K562 (cell line): Measurements from ENCODE around the gene PRKCQ. TPM values are rescaled to one million over a fixed set of nuclear protein-coding genes. Genes with fewer than 3 reads are reported as not detected.

Source experiments
- ATAC-seq: fragments of 200-7000 bp; cut with Tn5 transposase; 3 replicates; pipeline ENCODE4 v1.9.1; 2020; ENCODE audit warnings: moderate library complexity
- BruUV-seq: library from RNA; stranded (reverse); fragments of 400-500 nt; replicated peaks from 2 replicates; lab custom pipeline; 2021; lab: Mats Ljungman, UMichigan
- CTCF ChIA-PET: fragments of 300-600 bp; formaldehyde crosslinking; extraction: SDS; loops from one replicate; lab custom pipeline; 2021; ENCODE audit warnings: low intra/inter-chr PET ratio; lab: Yijun Ruan, JAX
- POLR2A ChIA-PET: fragments of 300-600, 350-650 bp; sonication (Branson Sonifier 250); formaldehyde crosslinking; extraction: SDS; loops from one replicate; lab custom pipeline; 2021; ENCODE audit warnings: antibody characterized with exemption, inconsistent platforms; lab: Yijun Ruan, JAX
- DNase-seq, 4 experiments: peaks; one replicate each; pipeline versions ENCODE4 v3.0.0 to v3.0.0-alpha.2; 2011 to 2018; ENCODE audit warnings: low spot score in 3 of 4, mixed read lengths in 3 of 4; ENCODE audit errors: extremely low read depth in 1 of 4
- FAIRE-seq: peaks from 2 replicates; lab custom pipeline; 2011; peaks lifted over from hg19 to GRCh38; lab: Jason Lieb, UNC
- H2AFZ ChIP-seq: 2 replicates; pipeline ENCODE4 v1.6.0; 2011; ENCODE audit warnings: low read depth, low read length, control low read depth, inconsistent platforms
- H3K27ac ChIP-seq: fragments of 200-600 bp; 3 replicates; pipeline ENCODE4 v1.8.0; 2011; ENCODE audit warnings: low read depth, mild to moderate bottlenecking, control low read depth, inconsistent platforms, low read length, moderate library complexity, mixed read lengths; ENCODE audit errors: extremely low read depth
- H3K27me3 ChIP-seq, 2 experiments: fragments of 300-600 bp in 1 of 2; 2 replicates in 1 of 2; 3 replicates in 1 of 2; pipeline versions ENCODE4 v1.6.0 to v1.8.0; 2011; ENCODE audit warnings: inconsistent platforms in 2 of 2, low read length in 2 of 2, mild to moderate bottlenecking in 1 of 2, mixed read lengths in 1 of 2, moderate library complexity in 1 of 2; ENCODE audit not compliant: control insufficient read depth in 2 of 2, insufficient read depth in 2 of 2
- H3K36me3 ChIP-seq: fragments of 300-600 bp; 3 replicates; pipeline ENCODE4 v1.8.0; 2011; ENCODE audit warnings: mild to moderate bottlenecking, low read length, inconsistent platforms; ENCODE audit not compliant: control insufficient read depth, insufficient read depth
- H3K4me1 ChIP-seq, 2 experiments: fragments of 200-600 bp in 1 of 2; replicated peaks in 1 of 2; 2 replicates in 1 of 2; 3 replicates in 1 of 2; pipeline versions ENCODE4 v1.5.1 to v1.8.0; 2011; ENCODE audit warnings: inconsistent platforms in 2 of 2, low read length in 2 of 2, mild to moderate bottlenecking in 1 of 2, mixed read lengths in 1 of 2, moderate library complexity in 1 of 2; ENCODE audit not compliant: control insufficient read depth in 2 of 2, insufficient read depth in 2 of 2
- H3K4me2 ChIP-seq: 2 replicates; pipeline ENCODE4 v1.6.1; 2011; ENCODE audit warnings: low read length, control low read depth, inconsistent platforms, mixed read lengths; ENCODE audit not compliant: insufficient read depth
- H3K4me3 ChIP-seq: fragments of 200-600 bp; sonication (generic), shearing (Covaris generic); 2 replicates; pipeline ENCODE4 v1.5.1; 2016; ENCODE audit warnings: control low read depth, inconsistent platforms
- H3K79me2 ChIP-seq: fragments of 200-600 bp; 3 replicates; pipeline ENCODE4 v1.8.0; 2011; ENCODE audit warnings: low read length, inconsistent platforms; ENCODE audit not compliant: control insufficient read depth, insufficient read depth
- H3K9ac ChIP-seq, 2 experiments: 2 replicates each; pipeline versions ENCODE4 v1.6.0 to v1.6.1; 2011; ENCODE audit warnings: low read depth in 2 of 2, low read length in 2 of 2, control low read depth in 1 of 2, inconsistent platforms in 1 of 2, mild to moderate bottlenecking in 1 of 2, mixed read lengths in 1 of 2; ENCODE audit not compliant: insufficient read depth in 1 of 2
- H3K9me1 ChIP-seq: one replicate; pipeline ENCODE4 v1.6.0; 2011; ENCODE audit warnings: inconsistent platforms, mild to moderate bottlenecking, low read length, moderate library complexity; ENCODE audit not compliant: control insufficient read depth, insufficient read depth
- H3K9me3 ChIP-seq: replicated peaks from 2 replicates; pipeline ENCODE4 v1.5.1; 2011; ENCODE audit warnings: low read depth, low read length, inconsistent platforms; ENCODE audit not compliant: control insufficient read depth, insufficient read depth
- H4K20me1 ChIP-seq: replicated peaks from 2 replicates; pipeline ENCODE4 v1.6.1; 2011; ENCODE audit warnings: low read length, inconsistent platforms, mixed read lengths; ENCODE audit not compliant: control insufficient read depth, insufficient read depth
- BCLAF1 ChIP-seq, 2 experiments: fragments of 450-650 bp in 1 of 2; IDR thresholded peaks; 2 replicates each; pipeline ENCODE4 v1.6.1; 2011 to 2017; ENCODE audit warnings: low read depth in 2 of 2, antibody characterized with exemption in 1 of 2, borderline replicate concordance in 1 of 2, low read length in 1 of 2, mild to moderate bottlenecking in 1 of 2, mixed read lengths in 1 of 2; ENCODE audit not compliant: control insufficient read depth in 1 of 2
- CREB3 ChIP-seq: fragments of 450-650 bp; conservative IDR thresholded peaks from 2 replicates; pipeline ENCODE4 v1.6.1; 2016; ENCODE audit warnings: missing genetic modification characterization, low read depth, mild to moderate bottlenecking, missing compliant biosample characterization, moderate library complexity
- ETV6 ChIP-seq, 3 experiments: fragments of 150-350 bp in 1 of 3; sonication (generic) in 1 of 3; formaldehyde crosslinking in 1 of 3; IDR thresholded peaks; 2 replicates each; pipeline versions ENCODE4 v1.6.1 to v1.8.0; 2014 to 2022; ENCODE audit warnings: borderline replicate concordance in 2 of 3, low read depth in 2 of 3, antibody characterized with exemption in 1 of 3, low read length in 1 of 3, mild to moderate bottlenecking in 1 of 3, missing genetic modification reagents in 1 of 3
- FIP1L1 ChIP-seq: fragments of 200-400 bp; formaldehyde crosslinking; IDR thresholded peaks from 2 replicates; pipeline ENCODE4 v1.6.1; 2018; ENCODE audit warnings: mild to moderate bottlenecking, low read depth, low read length; ENCODE audit not compliant: poor library complexity, severe bottlenecking
- KLF1 ChIP-seq: fragments of 450-650 bp; IDR thresholded peaks from 2 replicates; pipeline ENCODE4 v1.6.1; 2016; ENCODE audit warnings: missing genetic modification characterization, missing compliant biosample characterization
- MBD2 ChIP-seq: sonication (generic); IDR thresholded peaks from 2 replicates; pipeline ENCODE4 v1.6.1; 2016; ENCODE audit warnings: low read depth, borderline replicate concordance
- PKNOX1 ChIP-seq: fragments of 450-650 bp; IDR thresholded peaks from 2 replicates; pipeline ENCODE4 v1.6.1; 2016
- POLR2AphosphoS5 ChIP-seq: IDR thresholded peaks from 2 replicates; pipeline ENCODE4 v1.6.1; 2011; ENCODE audit warnings: mild to moderate bottlenecking, low read depth, low read length, moderate library complexity; ENCODE audit not compliant: control insufficient read depth, insufficient read depth
- PRPF4 ChIP-seq: fragments of 200-400 bp; formaldehyde crosslinking; IDR thresholded peaks from one replicate; pipeline ENCODE4 v1.6.1; 2017; ENCODE audit warnings: low read length, low read depth, mild to moderate bottlenecking; ENCODE audit not compliant: insufficient read depth, poor library complexity, severe bottlenecking
- SP1 ChIP-seq: sonication (generic); formaldehyde crosslinking; IDR thresholded peaks from 2 replicates; pipeline ENCODE4 v1.8.1; 2022; ENCODE audit warnings: mild to moderate bottlenecking, missing genetic modification reagents
- ZFP30 ChIP-seq: fragments of 250-450 bp; sonication (Bioruptor Pico); IDR thresholded peaks from 2 replicates; pipeline ENCODE4 v1.8.0; 2022; ENCODE audit warnings: moderate library complexity, mild to moderate bottlenecking, inconsistent platforms, borderline replicate concordance
- ZNF197 ChIP-seq: fragments of 200-800 bp; sonication (Bioruptor generic); IDR thresholded peaks from 2 replicates; pipeline ENCODE4 v1.6.1; 2016; ENCODE audit warnings: low read depth, missing genetic modification characterization, missing compliant biosample characterization
- ZNF384 ChIP-seq: IDR thresholded peaks from 2 replicates; pipeline ENCODE4 v1.6.1; 2012; ENCODE audit warnings: low read depth, low read length, improper control_type of control experiment
- WGBS: fragments of 100-300 bp; shearing (Covaris generic); methylation state at CpG from one replicate; pipeline ENCODE4 v1.1.6; 2016; ENCODE audit warnings: low coverage, mixed read lengths; ENCODE audit not compliant: insufficient coverage; ENCODE audit errors: missing lambda C conversion rate; 5-methylcytosine and 5-hydroxymethylcytosine counted together
- in situ Hi-C: fragments of 300-500 bp; cut with MboI; formaldehyde crosslinking; loops from 4 replicates; pipeline ENCODE4 v1.15.0; 2018; ENCODE audit warnings: inconsistent platforms, mixed read lengths
- intact Hi-C: fragments of 100-400 bp; cut with micrococcal nuclease; formaldehyde crosslinking; loops from 2 replicates; pipeline ENCODE4 v1.14.2; 2022
- polyA plus RNA-seq, 8 experiments: library from polyadenylated mRNA; depleted of rRNA in 4 of 8; stranded (reverse) in 5 of 8; unstranded in 3 of 8; fragments of >200 nt; fragmentation: Nextera tagmentation in 2 of 8; fragmentation: Illumina TruSeq in 1 of 8; extraction: Ambion mirVana in 2 of 8; extraction: Trizol in 1 of 8; gene quantifications; 2 replicates each; pipeline versions ENCODE4 v1.2.1 to v1.2.3, GENCODE V29; 2011 to 2014; ENCODE audit warnings: inconsistent platforms in 1 of 8, missing spikeins in 1 of 8
- total RNA-seq, 7 experiments: library from RNA; depleted of rRNA in 6 of 7; stranded (reverse); fragments of >200 nt in 6 of 7; fragmentation: Illumina TruSeq in 2 of 7; extraction: Trizol in 2 of 7; gene quantifications; 2 replicates each; pipeline versions ENCODE4 v1.2.1 to v1.2.3, GENCODE V29; 2011 to 2021; ENCODE audit warnings: low replicate concordance in 1 of 7

Gene PRKCQ
- total and polyA plus RNA-seq, 9 of the 15 experiments (the other 6 are each of a cell fraction or from before 2014, with no cell fraction given), result 4.4 to 23.3 (median 14.6) TPM

GRCh38 chr10:6580279-6581029 is 378 bp upstream of the PRKCQ start:
- in situ Hi-C loops, result no loop called here
- DNase-seq, result peak; percentile 84 to 92 (median 90)
- POLR2A ChIA-PET, result interaction anchor here (0.6 to 1.9 kb wide), 5 partner anchors 9 to 1753 kb away, joined by 3 to 5 read pairs (median 4); no protein-coding TSS in a partner anchor
- TF ChIP-seq KLF1 (no peak), FIP1L1 (peak; percentile 71), CREB3 (tag) (no peak), ZNF384 (peak; percentile 7; the same call in 1 of the 2 replicates), ZFP30 (no peak), PRPF4 (no peak), BCLAF1 (IDR thresholded peaks at IDR 0.05; ENCODE audit: borderline replicate concordance in 1 of 2, control insufficient read depth in 1 of 2, low read depth in 2 of 2, low read length in 1 of 2) (no peak), POLR2AphosphoS5 (peak; percentile 85), PKNOX1 (no peak), ETV6 (IDR thresholded peaks at IDR 0.05; ENCODE audit: borderline replicate concordance in 1 of 2, low read depth in 2 of 2, low read length in 1 of 2) (peak in 1 of 2 experiments; percentile 24; a peak in 1 of 4 replicates), ETV6 (CRISPR knock-in tag; IDR thresholded peaks at IDR 0.05; ENCODE audit: borderline replicate concordance) (no peak), ZNF197 (CRISPR knock-in tag) (peak; percentile 61; the same call in 1 of the 2 replicates), MBD2 (peak; percentile 53; the same call in 1 of the 2 replicates), SP1 (CRISPR knock-in tag) (0 out of 2 replicates have a peak, but pooled peaks have one; percentile 26)

More at GRCh38 chr10:6580279-6581029, 378 bp upstream of the PRKCQ start:
- Histone ChIP-seq H4K20me1 (no peaks in the 10 kb centered on the region; the same call in 1 of the 2 replicates), H3K9me1 (no peaks in the 10 kb centered on the region), H3K9me3 (no peaks in the 10 kb centered on the region), H3K36me3 (peaks cover 35% of the 10 kb centered on the region), H2AFZ (peak overlapping the region; percentile 86), H3K79me2 (peaks cover 75% of the 10 kb centered on the region), H3K4me2 (peak overlapping the region; percentile 94), H3K9ac (peak overlapping the region; percentile 94 to 95), H3K4me1 (peaks cover 18 to 26% of the 10 kb centered on the region in 2 experiments), H3K27ac (peak overlapping the region; percentile 86), H3K27me3 (no peaks in the 10 kb centered on the region), H3K4me3 (peak overlapping the region; percentile 84)
- CTCF ChIA-PET, result interaction anchor here (0.6 kb wide), 1 partner anchor 87 kb away, joined by 3 read pairs; no protein-coding TSS in a partner anchor
- WGBS, result under 1% methylated on average over 14 of the region's 56 CpGs
- FAIRE-seq (peak; percentile 46), ATAC-seq (peak; percentile 86)
- intact Hi-C loops, result loop anchor here (2.0 to 5.0 kb wide), 4 partner anchors 64 to 133 kb away; no protein-coding TSS in a partner anchor
- BruUV-seq, result no TSS peak
